Measurements from ENCODE around the gene KCNJ14.
A peak's percentile ranks its signal among the peaks of the same experiment; 100 is the strongest.

The KCNJ14 gene

GRCh38 chr19:48510421-48511268 is 55.3 kb downstream of the KCNJ14 start:
- peak; percentile 25 for DNase-seq

- DNase-seq = no peak
These were observed 56.0 kb downstream of the KCNJ14 start for GRCh38 chr19:48511321-48511731.

- no peak for DNase-seq
These were observed 56.6 kb downstream of the KCNJ14 start, which contains the start of gene LMTK3 for GRCh38 chr19:48511800-48512503. Gene LMTK3, minus strand, starts transcription at chr19:48511835. Its CDS starts 259 bp downstream, at chr19:48511576.

- no peak for DNase-seq
These were observed 57.3 kb downstream of the KCNJ14 start for GRCh38 chr19:48512504-48513288.

GRCh38 chr19:48513289-48514122 is 58.1 kb downstream of the KCNJ14 start:
- DNase-seq = peak; percentile 55

- DNase-seq = no peak
These were observed 58.7 kb downstream of the KCNJ14 start for GRCh38 chr19:48514123-48514458.

- no peak for DNase-seq
These were observed 61.2 kb downstream of the KCNJ14 start for GRCh38 chr19:48516536-48516935.

Data from kidney glomerular epithelial cell (primary cell).